A549 (cell line): ENCODE results near the gene PRKAG3.

Source experiments
- CTCF ChIP-seq: fragments of >200 bp; sonication (Bioruptor Twin); formaldehyde crosslinking; IDR thresholded peaks from 3 replicates; pipeline ENCODE4 v1.5.1; 2016
- EP300 ChIP-seq, 2 experiments: fragments of >200 bp; sonication (Bioruptor Twin); formaldehyde crosslinking; IDR thresholded peaks; 2 replicates in 1 of 2; 3 replicates in 1 of 2; pipeline ENCODE4 v1.6.1; 2016 to 2017
- MYC ChIP-seq: IDR thresholded peaks from 2 replicates; pipeline ENCODE4 v1.6.1; 2012; ENCODE audit warnings: mild to moderate bottlenecking, inconsistent platforms, low read length, improper control_type of control experiment, borderline replicate concordance
- PBX3 ChIP-seq: IDR thresholded peaks from 2 replicates; pipeline ENCODE4 v1.6.1; 2012
- POLR2A ChIP-seq: IDR thresholded peaks from 2 replicates; pipeline ENCODE4 v1.6.1; 2012; ENCODE audit warnings: mild to moderate bottlenecking, low read length
- RCOR1 ChIP-seq: fragments of 150-350 bp; IDR thresholded peaks from 2 replicates; pipeline ENCODE4 v1.6.1; 2014; ENCODE audit warnings: antibody characterized with exemption, low read length, low read depth
- SMC3 ChIP-seq: fragments of >200 bp; sonication (Bioruptor Twin); formaldehyde crosslinking; IDR thresholded peaks from 3 replicates; pipeline ENCODE4 v1.6.1; 2018; ENCODE audit warnings: inconsistent platforms
- TF ChIP-seq, protein P1 (sequence below): IDR thresholded peaks from 2 replicates; pipeline ENCODE4 v1.6.1; 2012
- TF ChIP-seq, protein P2 (sequence below): fragments of 200-600 bp; sonication (generic); IDR thresholded peaks from 2 replicates; pipeline ENCODE4 v1.6.1; 2016; ENCODE audit warnings: antibody characterized with exemption, mild to moderate bottlenecking, moderate library complexity

GRCh38 chr2:218788529-218789255, 42.9 kb downstream of the PRKAG3 start:
- TF ChIP-seq CTCF (no peak), SMC3 (no peak), RCOR1 (no peak), POLR2A (no peak), MYC (no peak), PBX3 (no peak), EP300 (IDR thresholded peaks at IDR 0.05) (no peak)
- TF ChIP-seq, protein P1, sequence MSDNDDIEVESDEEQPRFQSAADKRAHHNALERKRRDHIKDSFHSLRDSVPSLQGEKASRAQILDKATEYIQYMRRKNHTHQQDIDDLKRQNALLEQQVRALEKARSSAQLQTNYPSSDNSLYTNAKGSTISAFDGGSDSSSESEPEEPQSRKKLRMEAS: no peak
- TF ChIP-seq, protein P2, sequence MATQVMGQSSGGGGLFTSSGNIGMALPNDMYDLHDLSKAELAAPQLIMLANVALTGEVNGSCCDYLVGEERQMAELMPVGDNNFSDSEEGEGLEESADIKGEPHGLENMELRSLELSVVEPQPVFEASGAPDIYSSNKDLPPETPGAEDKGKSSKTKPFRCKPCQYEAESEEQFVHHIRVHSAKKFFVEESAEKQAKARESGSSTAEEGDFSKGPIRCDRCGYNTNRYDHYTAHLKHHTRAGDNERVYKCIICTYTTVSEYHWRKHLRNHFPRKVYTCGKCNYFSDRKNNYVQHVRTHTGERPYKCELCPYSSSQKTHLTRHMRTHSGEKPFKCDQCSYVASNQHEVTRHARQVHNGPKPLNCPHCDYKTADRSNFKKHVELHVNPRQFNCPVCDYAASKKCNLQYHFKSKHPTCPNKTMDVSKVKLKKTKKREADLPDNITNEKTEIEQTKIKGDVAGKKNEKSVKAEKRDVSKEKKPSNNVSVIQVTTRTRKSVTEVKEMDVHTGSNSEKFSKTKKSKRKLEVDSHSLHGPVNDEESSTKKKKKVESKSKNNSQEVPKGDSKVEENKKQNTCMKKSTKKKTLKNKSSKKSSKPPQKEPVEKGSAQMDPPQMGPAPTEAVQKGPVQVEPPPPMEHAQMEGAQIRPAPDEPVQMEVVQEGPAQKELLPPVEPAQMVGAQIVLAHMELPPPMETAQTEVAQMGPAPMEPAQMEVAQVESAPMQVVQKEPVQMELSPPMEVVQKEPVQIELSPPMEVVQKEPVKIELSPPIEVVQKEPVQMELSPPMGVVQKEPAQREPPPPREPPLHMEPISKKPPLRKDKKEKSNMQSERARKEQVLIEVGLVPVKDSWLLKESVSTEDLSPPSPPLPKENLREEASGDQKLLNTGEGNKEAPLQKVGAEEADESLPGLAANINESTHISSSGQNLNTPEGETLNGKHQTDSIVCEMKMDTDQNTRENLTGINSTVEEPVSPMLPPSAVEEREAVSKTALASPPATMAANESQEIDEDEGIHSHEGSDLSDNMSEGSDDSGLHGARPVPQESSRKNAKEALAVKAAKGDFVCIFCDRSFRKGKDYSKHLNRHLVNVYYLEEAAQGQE: no peak
